Measurements from ENCODE around the gene GSN.

The GSN gene

DNA sequence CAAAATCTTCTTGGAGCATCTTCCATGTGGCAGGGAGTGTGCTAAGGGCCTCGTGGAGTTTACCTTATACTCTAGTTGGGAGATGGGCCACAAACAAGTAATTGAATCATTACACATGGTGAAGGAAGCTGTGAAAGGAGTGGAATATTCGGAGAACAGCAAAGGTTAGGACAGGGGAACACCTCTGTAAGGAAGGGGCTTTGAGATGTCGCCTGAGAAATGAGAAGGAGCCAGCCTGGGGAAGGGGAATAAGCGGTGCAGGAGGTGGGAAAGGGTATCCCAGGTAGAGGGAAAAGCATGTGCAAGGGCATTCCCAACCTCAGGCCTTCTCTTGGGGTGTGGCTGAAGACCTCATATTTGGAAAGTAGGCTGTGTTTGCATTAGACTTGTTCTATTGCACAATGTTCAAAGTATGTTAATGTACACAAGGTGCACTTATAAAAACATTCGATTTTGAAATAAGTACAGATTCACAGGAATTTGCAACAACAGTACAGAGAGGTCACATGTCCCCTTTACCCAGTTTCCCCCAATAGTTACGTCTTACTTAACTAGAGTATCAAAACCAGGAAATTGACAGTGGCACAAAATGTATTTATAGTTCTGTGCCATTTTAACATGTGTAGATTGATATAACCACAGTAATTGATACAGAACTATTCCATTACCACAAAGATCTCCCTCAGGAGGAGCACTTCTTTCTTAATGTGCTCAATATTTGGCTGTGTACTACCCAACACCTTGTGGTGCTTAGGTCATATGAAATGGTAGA, 104.5 kb downstream of the GSN start:
- no peak for DNase-seq (ENCODE audit: low read depth in 2 of 2)

DNA sequence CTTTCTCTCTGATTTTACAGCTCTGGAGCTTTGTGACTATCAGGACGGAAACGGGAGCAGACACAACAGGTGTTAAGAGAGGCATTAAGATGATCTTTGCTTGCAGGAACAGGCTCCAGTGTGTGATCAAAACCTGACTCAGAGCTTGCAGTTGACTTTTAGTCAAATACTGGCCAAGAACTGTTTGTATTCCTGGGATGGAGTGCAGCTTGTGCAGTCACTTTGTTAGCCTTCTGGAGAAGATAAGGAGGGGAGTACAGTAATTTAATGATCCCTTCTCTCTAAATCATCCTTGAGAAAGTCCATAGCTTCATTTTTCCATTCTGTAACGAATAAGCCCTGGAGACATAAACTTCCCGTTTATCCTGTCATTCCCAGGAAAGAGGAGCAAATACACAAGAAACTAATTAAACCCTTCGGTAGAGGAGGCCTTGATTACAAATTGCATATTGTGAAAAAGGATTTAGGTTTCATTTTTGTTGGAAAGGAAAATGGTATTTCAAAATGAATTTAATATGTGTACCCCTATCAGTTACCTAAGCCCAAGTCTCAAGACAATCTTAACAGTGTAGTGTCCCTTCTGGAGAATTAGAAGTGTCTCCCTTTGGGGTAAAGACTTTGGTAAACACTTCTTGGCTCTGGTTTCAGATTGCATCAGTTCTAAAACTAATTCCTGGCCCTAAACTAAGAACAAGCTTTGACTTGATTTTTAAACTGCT, 105.2 kb downstream of the GSN start:
- DNase-seq (ENCODE audit: low read depth in 2 of 2) = no peak

DNA sequence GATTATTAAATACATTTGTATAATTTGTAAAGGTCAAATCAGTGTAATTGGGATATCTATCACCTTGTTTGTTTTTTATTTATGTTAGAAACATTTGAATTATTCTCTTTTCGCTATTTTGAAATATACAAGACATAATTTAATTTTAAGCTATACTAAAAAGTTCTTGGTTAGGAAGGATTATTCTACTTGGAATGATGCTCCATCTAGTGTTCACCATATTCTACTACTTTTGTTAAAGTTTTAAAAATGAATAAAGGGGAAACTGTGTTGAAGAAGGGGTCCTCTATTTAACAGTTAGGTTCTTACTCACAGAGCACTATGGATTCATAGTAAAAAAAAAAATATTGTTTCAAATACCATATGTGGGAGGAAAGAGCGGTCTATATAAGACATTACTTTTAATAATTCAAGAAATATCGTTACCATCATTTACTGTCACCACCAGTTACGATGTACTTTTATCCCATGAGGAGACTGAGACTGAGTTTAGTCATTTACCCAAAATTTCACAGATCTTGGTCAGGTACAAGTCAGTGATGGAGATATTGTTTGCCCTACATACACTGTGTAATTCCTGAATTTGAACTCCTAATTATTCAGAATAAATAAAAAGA, 108.4 kb downstream of the GSN start:
- no peak for DNase-seq (ENCODE audit: low read depth in 2 of 2)

DNA sequence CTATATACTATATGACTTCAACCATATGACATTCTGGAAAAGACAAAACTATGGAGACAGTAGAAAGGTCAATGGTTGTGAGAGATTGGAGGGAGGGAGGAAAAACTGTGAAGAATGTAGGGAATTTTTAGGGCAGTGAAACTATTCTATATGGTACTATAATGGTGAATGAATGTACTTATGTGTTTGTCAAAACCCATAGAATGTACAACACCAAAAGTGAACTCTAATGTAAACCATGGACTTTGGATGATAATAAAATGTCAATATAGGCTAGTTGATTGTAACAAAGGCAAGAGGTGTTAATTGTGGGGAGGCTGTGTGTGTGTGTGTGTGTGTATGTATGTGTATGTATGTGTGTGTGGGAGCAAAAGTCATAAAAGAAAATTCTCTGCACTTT, 112.9 kb downstream of the GSN start:
- no peak for DNase-seq (ENCODE audit: low read depth in 2 of 2)

Measured in stimulated activated CD4-positive, alpha-beta T cell treated with anti-CD3 and anti-CD28 coated beads, Interleukin-1b, Interleukin-23, amount 100 ng/mL, for 4 hours (primary cell).